HEK293T (cell line): ENCODE measurements around the gene KIT.

Experiments used
- CTCF ChIA-PET: fragments of 350-600 bp; formaldehyde crosslinking; extraction: SDS; loops from one replicate; lab custom pipeline; 2021; ENCODE audit warnings: antibody characterized with exemption, inconsistent platforms; lab: Yijun Ruan, JAX
- POLR2A ChIA-PET: fragments of 350-600 bp; formaldehyde crosslinking; extraction: SDS; loops from one replicate; lab custom pipeline; 2020; ENCODE audit warnings: antibody characterized with exemption, inconsistent platforms; lab: Yijun Ruan, JAX
- DNase-seq: peaks from one replicate; pipeline ENCODE4 v3.0.0; 2012; ENCODE audit warnings: mixed read lengths; ENCODE audit errors: extremely low spot score
- ARNT ChIP-seq: fragments of 450-650 bp; IDR thresholded peaks from 2 replicates; pipeline ENCODE4 v1.6.1; 2017; ENCODE audit warnings: mild to moderate bottlenecking
- BHLHE40 ChIP-seq: fragments of 450-650 bp; IDR thresholded peaks from 2 replicates; pipeline ENCODE4 v1.6.1; 2016; ENCODE audit warnings: mild to moderate bottlenecking, moderate library complexity, borderline replicate concordance
- CTBP1 ChIP-seq: fragments of 450-650 bp; IDR thresholded peaks from 2 replicates; pipeline ENCODE4 v1.6.1; 2016; ENCODE audit warnings: borderline replicate concordance
- ELF4 ChIP-seq: fragments of 450-650 bp; IDR thresholded peaks from 2 replicates; pipeline ENCODE4 v1.6.1; 2017; ENCODE audit warnings: antibody characterized with exemption
- FOXA1 ChIP-seq: fragments of 450-650 bp; IDR thresholded peaks from 2 replicates; pipeline ENCODE4 v1.6.1; 2016; ENCODE audit warnings: mild to moderate bottlenecking
- FOXK2 ChIP-seq: fragments of 450-650 bp; IDR thresholded peaks from 2 replicates; pipeline ENCODE4 v1.6.1; 2016; ENCODE audit warnings: mild to moderate bottlenecking
- FOXM1 ChIP-seq: fragments of 450-650 bp; IDR thresholded peaks from 2 replicates; pipeline ENCODE4 v1.6.1; 2017; ENCODE audit warnings: mild to moderate bottlenecking, borderline replicate concordance
- HDGF ChIP-seq: fragments of 450-650 bp; IDR thresholded peaks from 2 replicates; pipeline ENCODE4 v1.6.1; 2017; ENCODE audit warnings: antibody characterized with exemption, borderline replicate concordance
- L3MBTL2 ChIP-seq: fragments of 450-650 bp; conservative IDR thresholded peaks from 2 replicates; pipeline ENCODE4 v1.6.1; 2016; ENCODE audit warnings: mild to moderate bottlenecking
- LEF1 ChIP-seq: fragments of 450-650 bp; IDR thresholded peaks from 2 replicates; pipeline ENCODE4 v1.6.1; 2017; ENCODE audit warnings: mild to moderate bottlenecking, borderline replicate concordance
- NFRKB ChIP-seq: fragments of 450-650 bp; IDR thresholded peaks from 2 replicates; pipeline ENCODE4 v1.6.1; 2016; ENCODE audit warnings: mild to moderate bottlenecking, moderate library complexity
- PKNOX1 ChIP-seq: fragments of 450-650 bp; IDR thresholded peaks from 2 replicates; pipeline ENCODE4 v1.6.1; 2016
- SP1 ChIP-seq: fragments of 450-650 bp; IDR thresholded peaks from 2 replicates; pipeline ENCODE4 v1.6.1; 2017
- SUZ12 ChIP-seq: fragments of 450-650 bp; IDR thresholded peaks from 2 replicates; pipeline ENCODE4 v1.6.1; 2016; ENCODE audit warnings: mild to moderate bottlenecking
- TARDBP ChIP-seq: fragments of 450-650 bp; IDR thresholded peaks from 2 replicates; pipeline ENCODE4 v1.6.1; 2016
- ZNF384 ChIP-seq: fragments of 450-650 bp; IDR thresholded peaks from 2 replicates; pipeline ENCODE4 v1.6.1; 2016

Gene KIT

GRCh38 chr4:54723220-54723619 is 65.5 kb downstream of the KIT start:
- no peak for TF ChIP-seq FOXA1
- no peak for TF ChIP-seq NFRKB
- no peak for TF ChIP-seq LEF1
- no peak for TF ChIP-seq ARNT
- TF ChIP-seq FOXK2: no peak
- TF ChIP-seq SUZ12: no peak
- TF ChIP-seq TARDBP: no peak
- no peak for TF ChIP-seq FOXM1
- TF ChIP-seq HDGF: no peak
- CTCF ChIA-PET: no interaction called here
- DNase-seq: no peak
- POLR2A ChIA-PET: no interaction called here

- ChIA-PET POLR2A (no interaction called here), CTCF (no interaction called here)
- no peak for DNase-seq
- TF ChIP-seq SP1 (no peak), PKNOX1 (no peak), FOXK2 (no peak), FOXM1 (no peak), ELF4 (no peak), ARNT (no peak), TARDBP (no peak), ZNF384 (no peak), NFRKB (no peak)
Measured at GRCh38 chr4:54723820-54724219, 66.1 kb downstream of the KIT start.

GRCh38 chr4:54726907-54727306 is 69.2 kb downstream of the KIT start:
- TF ChIP-seq FOXM1 (no peak), PKNOX1 (no peak), SUZ12 (no peak), CTBP1 (no peak), SP1 (no peak), ARNT (no peak), L3MBTL2 (no peak), BHLHE40 (no peak), FOXK2 (no peak), HDGF (no peak), FOXA1 (no peak), ZNF384 (no peak), TARDBP (no peak)
- no peak for DNase-seq
- ChIA-PET CTCF (no interaction called here), POLR2A (no interaction called here)

- no peak for DNase-seq
- TF ChIP-seq CTBP1: no peak
- no peak for TF ChIP-seq LEF1
- no peak for TF ChIP-seq ZNF384
- TF ChIP-seq SUZ12: no peak
- TF ChIP-seq ELF4: no peak
- TF ChIP-seq FOXM1: no peak
- no peak for TF ChIP-seq HDGF
- TF ChIP-seq SP1: no peak
- no peak for TF ChIP-seq TARDBP
- no peak for TF ChIP-seq FOXK2
- no peak for TF ChIP-seq NFRKB
- TF ChIP-seq L3MBTL2: no peak
- no peak for TF ChIP-seq BHLHE40
- TF ChIP-seq FOXA1: no peak
- no peak for TF ChIP-seq ARNT
- POLR2A ChIA-PET: no interaction called here
- CTCF ChIA-PET: no interaction called here
Measured at GRCh38 chr4:54727346-54727745, 69.6 kb downstream of the KIT start.

GRCh38 chr4:54728368-54728767 is 70.6 kb downstream of the KIT start:
- TF ChIP-seq TARDBP (no peak), NFRKB (no peak), ZNF384 (no peak), SP1 (no peak), ARNT (no peak), FOXK2 (no peak), FOXA1 (no peak), LEF1 (no peak), BHLHE40 (no peak), HDGF (no peak), PKNOX1 (no peak)
- POLR2A ChIA-PET: no interaction called here
- CTCF ChIA-PET: no interaction called here
- no peak for DNase-seq

- DNase-seq: no peak
- TF ChIP-seq TARDBP (no peak), FOXA1 (no peak), HDGF (no peak), L3MBTL2 (no peak), ELF4 (no peak), LEF1 (no peak), ARNT (no peak), FOXK2 (no peak), NFRKB (no peak), PKNOX1 (no peak), ZNF384 (no peak), CTBP1 (no peak), FOXM1 (no peak), SP1 (no peak), SUZ12 (no peak)
- ChIA-PET CTCF (no interaction called here), POLR2A (no interaction called here)
Measured at GRCh38 chr4:54729256-54729655, 71.5 kb downstream of the KIT start.
